Activated CD4-positive, alpha-beta T cell treated with anti-CD3 and anti-CD28 coated beads, Interleukin-2, amount 50 U/mL, for 16 hours (primary cell): ENCODE results near the gene CHRNG.

Experiments used
- DNase-seq: peaks from one replicate; pipeline ENCODE4 v3.0.0-alpha.2; 2020

Gene CHRNG

GRCh38 chr2:232539298-232540231, at the start of gene CHRNG:
CHRNG (plus strand) TSS chr2:232539692; CDS start chr2:232539748, 56 bp downstream.
- no peak for DNase-seq

- DNase-seq: no peak
Measured at GRCh38 chr2:232490221-232491138, 49.0 kb upstream of the CHRNG start.

GRCh38 chr2:232491139-232491780, 48.2 kb upstream of the CHRNG start:
- DNase-seq: no peak

- DNase-seq: no peak
Measured at GRCh38 chr2:232492236-232492848, 47.1 kb upstream of the CHRNG start.

GRCh38 chr2:232492963-232493700, 46.4 kb upstream of the CHRNG start:
- DNase-seq: no peak

- no peak for DNase-seq
Measured at GRCh38 chr2:232493701-232494474, 45.6 kb upstream of the CHRNG start.

GRCh38 chr2:232494542-232494941, 45.0 kb upstream of the CHRNG start:
- no peak for DNase-seq

- DNase-seq: no peak
Measured at GRCh38 chr2:232495292-232495691, 44.2 kb upstream of the CHRNG start.

GRCh38 chr2:232496501-232497270, 42.8 kb upstream of the CHRNG start:
- no peak for DNase-seq

- DNase-seq: no peak
Measured at GRCh38 chr2:232497348-232497747, 42.1 kb upstream of the CHRNG start.

- DNase-seq: no peak
Measured at GRCh38 chr2:232498452-232498851, 41.0 kb upstream of the CHRNG start.

- no peak for DNase-seq
Measured at GRCh38 chr2:232501331-232501771, 38.1 kb upstream of the CHRNG start.

GRCh38 chr2:232501794-232502390, 37.6 kb upstream of the CHRNG start:
- no peak for DNase-seq

GRCh38 chr2:232502511-232502910, 37.0 kb upstream of the CHRNG start:
- DNase-seq: no peak

- no peak for DNase-seq
Measured at GRCh38 chr2:232502911-232503808, 36.3 kb upstream of the CHRNG start.

GRCh38 chr2:232503809-232504323, 35.6 kb upstream of the CHRNG start:
- DNase-seq: no peak

GRCh38 chr2:232504438-232504837, 35.1 kb upstream of the CHRNG start:
- DNase-seq: no peak

GRCh38 chr2:232505856-232506255, 33.6 kb upstream of the CHRNG start:
- DNase-seq: no peak
